NCI-H128 (cell line): ENCODE results near the gene SLC8A1.

Experiments
- DNase-seq: peaks from one replicate; lab custom pipeline; 2025; ENCODE audit not compliant: unreplicated experiment; lab: John Stamatoyannopoulos, UW

Gene SLC8A1

GRCh38 chr2:40204268-40204667, 247.6 kb downstream of the SLC8A1 start:
- no peak for DNase-seq

GRCh38 chr2:40202798-40203400, 249.0 kb downstream of the SLC8A1 start:
- DNase-seq = no peak

DNA sequence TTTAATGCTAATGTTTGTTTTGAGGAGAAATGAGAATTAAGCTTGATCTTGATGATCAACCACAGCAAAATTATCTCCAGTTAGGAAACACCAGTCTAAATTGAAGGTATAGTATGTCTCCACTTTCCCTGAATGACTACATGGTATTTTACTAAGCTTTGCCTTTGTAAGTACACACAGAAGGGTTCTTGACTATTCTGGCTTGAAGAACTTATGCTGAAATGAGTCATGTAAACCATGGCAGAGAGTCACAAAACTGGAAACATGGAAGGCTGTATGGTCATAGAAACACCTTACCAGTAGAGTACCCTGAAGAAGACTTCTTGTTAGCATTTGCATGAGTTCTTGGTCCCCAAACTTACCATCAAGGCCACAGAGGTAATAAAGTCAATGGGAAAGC, 250.5 kb downstream of the SLC8A1 start:
- no peak for DNase-seq

- no peak for DNase-seq
Observed at GRCh38 chr2:40200366-40200915, 251.4 kb downstream of the SLC8A1 start.

DNA sequence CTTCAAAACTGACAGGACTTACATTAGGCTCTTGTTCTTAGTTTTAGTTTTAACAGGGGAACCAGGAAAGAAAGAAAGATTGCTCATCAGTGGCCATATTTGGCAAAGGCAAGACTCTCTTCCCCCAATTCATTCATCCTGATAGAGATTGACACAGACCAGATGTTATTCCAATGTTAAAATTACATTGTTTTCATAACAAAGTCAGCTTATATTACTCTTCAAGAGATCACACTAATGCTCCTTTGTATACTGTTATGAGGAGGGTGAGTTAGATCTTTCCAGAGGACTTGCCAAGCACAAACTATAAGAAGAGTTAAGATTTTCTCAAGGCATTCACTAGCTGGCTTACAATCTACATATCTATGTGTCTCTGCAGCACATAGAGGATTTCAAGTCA, 252.1 kb downstream of the SLC8A1 start:
- DNase-seq = no peak

DNA sequence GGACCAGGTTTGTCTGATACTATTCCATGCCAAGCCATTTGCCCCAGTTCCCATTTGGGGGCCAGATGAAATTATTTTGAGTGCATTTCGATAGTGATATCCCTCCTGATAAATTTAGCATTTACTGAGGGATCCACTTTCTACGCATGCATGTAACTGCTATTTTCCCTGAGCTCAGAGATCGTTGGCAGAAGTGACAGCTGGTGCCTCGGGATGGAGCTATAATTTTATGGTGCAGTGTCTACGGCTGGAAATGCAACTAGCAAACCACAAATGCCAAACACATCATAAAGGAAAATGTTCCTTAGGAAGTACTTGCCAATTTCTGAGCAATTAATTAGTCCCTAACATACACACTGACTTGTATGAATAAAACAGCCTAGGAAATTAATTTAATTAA, 254.8 kb downstream of the SLC8A1 start:
- DNase-seq = no peak

- no peak for DNase-seq
Observed at GRCh38 chr2:40193670-40194026, 258.2 kb downstream of the SLC8A1 start.

DNA sequence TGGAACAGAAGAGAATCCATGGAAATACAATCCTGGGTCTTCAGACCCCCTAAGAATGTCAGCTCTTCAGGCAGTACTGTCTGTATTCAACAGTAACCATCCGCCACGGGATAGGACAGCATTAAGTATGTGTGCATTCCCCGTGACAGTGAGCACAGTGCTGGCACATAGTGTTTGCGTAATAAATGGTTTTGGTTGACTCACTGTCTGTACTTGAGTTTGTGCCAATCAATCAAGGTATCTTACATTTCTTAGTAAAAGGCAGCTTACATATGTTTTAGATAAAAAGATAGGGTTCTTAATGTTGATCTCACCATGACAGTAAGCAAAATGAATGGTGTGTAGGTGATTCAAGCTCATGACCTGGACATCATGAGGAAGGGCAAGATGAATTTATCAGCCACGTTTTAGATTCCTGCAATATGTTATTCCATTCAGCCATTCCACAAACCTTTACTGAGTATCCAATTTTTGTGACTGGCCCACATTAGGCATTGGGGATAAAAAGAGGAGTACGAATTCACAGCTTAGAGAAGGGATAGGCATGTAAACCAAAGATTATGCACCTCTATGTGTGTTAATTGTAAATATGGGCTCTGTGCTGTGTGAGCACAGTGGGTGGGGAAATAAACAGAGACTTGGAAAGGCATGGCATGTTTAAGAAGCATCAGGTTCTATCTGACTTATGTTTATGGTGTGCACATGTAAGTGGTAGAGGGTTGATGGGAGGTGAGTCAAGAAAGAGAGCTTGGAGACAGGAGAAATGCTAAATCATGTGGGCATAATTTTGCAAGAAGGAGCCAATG, 258.8 kb downstream of the SLC8A1 start:
- no peak for DNase-seq

GRCh38 chr2:40190457-40190856, 261.4 kb downstream of the SLC8A1 start:
- DNase-seq = no peak

DNA sequence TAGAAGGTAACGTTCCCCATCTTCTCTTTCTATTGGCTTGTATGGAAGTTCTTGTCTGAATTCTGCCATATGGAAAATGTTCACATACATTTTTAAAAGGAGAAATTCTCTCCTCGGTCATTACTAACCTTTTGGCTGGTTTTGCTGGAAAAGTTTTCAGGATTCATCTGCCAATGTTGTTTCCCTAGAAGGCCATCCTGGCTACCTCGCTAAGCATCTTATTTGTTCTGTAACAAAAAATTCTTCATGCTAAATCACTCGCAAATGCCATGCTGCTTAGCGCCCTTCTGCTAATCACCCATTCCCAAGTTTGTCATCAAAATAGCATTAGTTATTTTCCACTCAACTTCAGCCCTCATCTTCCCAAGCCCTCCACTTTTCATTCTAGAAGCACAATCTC, 262.0 kb downstream of the SLC8A1 start:
- no peak for DNase-seq

DNA sequence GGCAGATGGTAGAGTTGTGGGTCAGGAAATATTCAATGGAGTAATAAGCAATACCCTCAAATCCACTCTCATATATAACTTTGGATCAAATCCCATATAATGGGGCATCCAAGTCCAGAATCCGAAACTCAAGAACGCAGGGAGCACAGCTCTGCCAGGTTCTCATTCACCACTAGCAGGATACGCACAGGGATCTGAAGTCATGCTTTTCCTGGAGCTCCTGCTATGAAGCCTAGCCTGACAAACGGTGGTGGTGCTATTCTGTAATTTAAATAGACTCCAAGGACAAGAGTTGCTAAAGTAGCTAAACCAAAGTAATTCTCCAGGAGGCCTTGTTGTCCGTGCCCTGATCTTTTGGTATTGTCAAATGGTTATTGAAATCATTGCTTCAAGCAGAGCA, 264.8 kb downstream of the SLC8A1 start:
- DNase-seq = no peak

DNA sequence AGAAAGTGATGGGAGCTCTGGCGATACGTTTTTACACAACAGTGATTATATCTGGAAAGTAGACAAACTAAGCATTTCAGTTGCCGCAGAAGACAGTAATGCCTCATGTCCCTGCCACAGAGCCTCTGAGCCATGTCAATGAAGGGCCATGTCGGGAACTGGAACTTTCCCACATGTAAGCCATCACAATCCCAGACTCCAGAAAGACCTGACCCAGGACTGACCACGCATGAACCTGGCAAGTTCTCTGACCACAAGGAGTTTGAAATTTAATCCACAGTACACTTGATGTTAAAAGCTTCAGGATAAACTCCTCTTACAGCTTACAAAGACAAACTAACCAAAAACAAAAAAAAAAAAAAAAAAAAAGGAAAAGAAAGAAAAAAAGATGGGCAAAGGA, 267.3 kb downstream of the SLC8A1 start:
- DNase-seq = no peak

GRCh38 chr2:40181855-40182254, 270.0 kb downstream of the SLC8A1 start:
- DNase-seq = no peak

DNA sequence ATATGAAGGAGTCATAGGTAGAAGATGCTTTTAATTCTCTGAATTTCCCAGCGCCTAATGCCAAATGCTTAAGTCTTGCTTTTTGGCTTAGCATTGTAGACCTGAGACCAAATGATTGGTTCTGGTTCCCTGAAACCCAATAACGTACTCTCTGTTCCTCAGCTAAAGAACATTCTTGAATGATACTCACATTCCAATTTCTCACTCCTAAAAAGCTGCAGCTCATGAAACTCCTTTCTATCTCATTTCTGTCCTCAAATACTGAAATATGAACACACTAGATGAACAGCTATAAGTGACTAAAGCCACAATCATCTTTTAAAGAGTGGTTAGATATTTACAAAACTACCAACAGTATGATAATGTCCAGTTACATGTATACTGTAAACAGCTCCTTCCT, 272.1 kb downstream of the SLC8A1 start:
- no peak for DNase-seq

DNA sequence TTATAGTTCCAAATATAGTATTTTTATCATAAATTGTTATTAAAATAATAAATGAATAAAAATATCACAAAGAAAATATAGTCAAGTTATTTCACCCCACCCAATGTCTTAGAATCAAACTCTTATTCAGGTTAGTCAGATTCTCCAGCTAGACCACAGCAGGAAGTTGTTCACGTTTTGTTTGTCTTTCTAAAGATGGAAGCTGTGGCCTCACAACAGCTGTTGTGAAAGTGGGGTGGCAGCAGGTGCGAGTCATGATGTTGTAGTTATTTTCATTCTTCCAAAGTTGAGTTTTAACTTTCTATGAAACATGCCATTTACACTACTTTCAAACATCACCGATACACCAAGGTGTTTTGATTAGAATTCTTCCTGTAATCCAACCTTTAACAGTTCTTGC, 272.9 kb downstream of the SLC8A1 start:
- no peak for DNase-seq

DNA sequence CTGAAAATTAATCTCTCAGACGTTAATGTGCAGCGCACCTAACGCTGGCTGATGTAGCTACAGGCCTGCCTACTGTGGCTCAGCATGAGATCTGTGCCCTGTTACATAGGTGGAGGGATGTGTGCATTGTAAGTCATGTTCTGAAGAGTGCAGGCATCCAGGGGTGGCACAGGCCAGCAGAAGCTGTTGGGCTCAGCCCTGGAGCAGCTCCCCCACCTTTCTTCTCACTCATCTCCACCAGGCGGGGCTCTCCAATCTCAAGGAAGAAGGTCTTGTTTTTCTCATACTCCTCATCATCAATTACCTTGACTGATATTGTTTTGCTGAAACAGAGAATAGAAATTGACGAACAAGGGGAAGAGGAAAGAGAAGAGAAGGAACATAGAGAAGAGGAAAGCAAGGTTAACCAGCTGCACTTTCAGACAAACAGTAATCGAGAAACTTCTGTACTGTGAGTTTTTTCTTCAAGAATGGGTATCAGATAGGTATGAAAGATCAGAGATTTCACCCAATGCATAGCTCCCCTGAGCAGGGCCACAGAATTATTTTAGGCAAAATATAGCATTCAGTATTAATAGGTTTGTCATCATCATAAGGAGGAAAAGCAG, 273.6 kb downstream of the SLC8A1 start:
- no peak for DNase-seq

DNA sequence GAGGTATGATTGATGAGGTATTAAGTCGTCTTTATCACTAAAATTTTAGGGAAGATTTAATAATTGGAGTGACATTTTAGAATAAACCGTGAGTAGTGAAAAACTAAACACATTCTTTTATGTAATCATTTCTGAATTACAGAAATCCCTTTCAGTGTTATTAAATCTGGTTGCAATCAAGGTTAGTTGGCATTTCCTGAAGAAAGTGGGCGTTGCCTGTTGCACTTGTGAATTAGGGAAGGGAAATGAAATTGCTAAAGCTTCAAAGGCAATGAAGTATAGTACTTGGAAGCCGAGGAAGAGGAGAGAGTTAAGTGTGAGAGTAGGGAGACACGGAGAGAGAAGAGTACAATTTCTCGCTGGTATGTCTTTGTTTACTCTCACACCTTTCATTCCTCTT, 274.5 kb downstream of the SLC8A1 start:
- no peak for DNase-seq

GRCh38 chr2:40173276-40173675, 278.6 kb downstream of the SLC8A1 start:
- DNase-seq = no peak

- DNase-seq = no peak
Observed at GRCh38 chr2:40169856-40170255, 282.0 kb downstream of the SLC8A1 start.

DNA sequence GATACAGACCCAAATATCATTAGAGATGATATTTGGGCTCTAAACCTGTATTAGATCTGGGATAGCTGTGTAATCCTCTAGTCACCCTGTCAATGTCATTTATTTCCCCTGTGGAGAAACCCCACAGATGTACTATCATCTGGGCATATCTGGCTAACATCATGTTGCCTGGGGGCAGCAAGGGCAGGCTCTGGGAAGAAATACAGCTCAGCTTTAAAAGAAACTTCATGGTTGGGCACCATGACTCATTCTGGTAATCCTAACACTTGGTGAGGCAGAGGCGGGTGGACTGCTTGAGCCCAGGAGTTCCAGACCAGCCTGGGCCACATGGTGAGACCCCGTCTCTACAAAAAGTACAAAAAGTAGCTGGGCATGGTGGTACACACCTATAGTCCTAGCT, 282.5 kb downstream of the SLC8A1 start:
- DNase-seq = no peak

DNA sequence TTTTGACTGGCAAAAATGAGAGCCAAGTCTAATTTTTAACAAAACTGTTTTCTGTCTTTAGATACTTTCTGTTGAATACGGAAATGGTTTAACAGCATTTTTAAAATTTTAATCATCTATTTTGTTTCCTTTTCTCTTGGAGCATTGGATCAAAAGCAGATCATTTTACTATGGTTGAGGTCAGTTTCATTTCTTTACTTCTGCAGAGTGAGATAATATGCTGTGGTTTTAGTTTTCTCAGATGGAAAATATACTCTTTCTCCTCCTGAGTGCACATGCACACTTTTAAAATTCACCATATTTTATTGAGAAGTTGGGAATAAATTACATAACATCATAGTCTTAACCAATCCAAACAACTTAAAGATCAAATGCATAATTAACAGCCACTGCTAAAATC, 283.3 kb downstream of the SLC8A1 start:
- no peak for DNase-seq

DNA sequence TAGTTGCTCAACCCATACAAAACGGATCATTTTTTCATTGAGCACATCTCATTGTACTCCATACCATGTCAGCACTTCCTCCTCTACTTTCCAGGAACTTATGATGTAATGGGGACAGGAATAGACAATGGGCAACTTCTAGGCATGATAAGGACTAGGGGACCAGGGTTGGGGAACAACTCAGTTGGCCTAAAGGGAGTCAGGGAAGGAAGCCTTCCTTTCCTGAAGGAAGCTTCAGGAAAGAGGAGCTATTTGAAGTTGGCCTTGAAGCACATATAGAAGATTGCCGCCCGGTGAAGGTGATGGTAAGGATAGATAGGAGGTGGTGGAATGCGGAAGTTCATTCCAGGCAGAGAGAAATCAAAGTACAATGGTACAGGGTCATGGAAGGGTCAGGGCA, 283.9 kb downstream of the SLC8A1 start:
- DNase-seq = no peak
